Activated CD4-positive, alpha-beta memory T cell treated with anti-CD3 and anti-CD28 coated beads, Interleukin-2, amount 10 ng/mL, durations not matched to agents 7 days and 5 days (primary cell): ENCODE data around the gene MMD2. TPM values are rescaled to one million over a fixed set of nuclear protein-coding genes. Genes with fewer than 3 reads are reported as not detected.
"Not testable (repeated sequence)": the region's sequence is repeated elsewhere in the genome, so short reads cannot be mapped to it uniquely, and the experiment has no call there.

ENCODE experiments used
- CTCF ChIA-PET: fragments of 350-600 bp; sonication (Branson Sonifier 250); formaldehyde crosslinking; loops from one replicate; lab custom pipeline; 2021; ENCODE audit warnings: antibody characterized with exemption, inconsistent platforms; lab: Charles Lee
- POLR2A ChIA-PET: fragments of 350-600 bp; sonication (Branson Sonifier 250); formaldehyde crosslinking; loops from one replicate; lab custom pipeline; 2021; ENCODE audit warnings: antibody characterized with exemption; lab: Charles Lee
- DNase-seq: peaks from one replicate; pipeline ENCODE4 v3.0.0-alpha.2; 2020
- H3K27ac Mint-ChIP-seq: one replicate; pipeline ENCODE4 v1.8.0; 2021; ENCODE audit warnings: mild to moderate bottlenecking, mixed read lengths
- H3K27me3 Mint-ChIP-seq: one replicate; pipeline ENCODE4 v1.8.0; 2021; ENCODE audit warnings: mixed read lengths
- H3K36me3 Mint-ChIP-seq: one replicate; pipeline ENCODE4 v1.8.0; 2021; ENCODE audit warnings: low read depth, mixed read lengths
- H3K4me1 Mint-ChIP-seq: one replicate; pipeline ENCODE4 v1.8.0; 2021; ENCODE audit warnings: mixed read lengths
- H3K4me3 Mint-ChIP-seq: one replicate; pipeline ENCODE4 v1.8.0; 2021; ENCODE audit warnings: mild to moderate bottlenecking, mixed read lengths
- H3K9me3 Mint-ChIP-seq: one replicate; pipeline ENCODE4 v1.8.0; 2021; ENCODE audit warnings: mixed read lengths
- total RNA-seq, 2 experiments: library from RNA; stranded (reverse); gene quantifications; one replicate each; pipeline ENCODE4 v1.2.3, GENCODE V29; 2021

Gene MMD2
- not detected for total RNA-seq

- H3K27me3 Mint-ChIP-seq: peaks cover 16% of the 10 kb centered on the region
- no peak for DNase-seq
- H3K36me3 Mint-ChIP-seq: no peaks in the 10 kb centered on the region
- no peaks in the 10 kb centered on the region for H3K9me3 Mint-ChIP-seq
- H3K4me1 Mint-ChIP-seq: peaks cover 3% of the 10 kb centered on the region
- H3K4me3 Mint-ChIP-seq: no peak within 1 kb of the TSS
- no peak within 1 kb of the TSS for H3K27ac Mint-ChIP-seq
- POLR2A ChIA-PET: no interaction called here
- CTCF ChIA-PET: no interaction called here
Measured at GRCh38 chr7:4958477-4959301, at the start of gene MMD2. MMD2 (minus strand) TSS chr7:4959187; CDS start chr7:4959017, 170 bp downstream.

GRCh38 chr7:5005066-5005465, 46.1 kb upstream of the MMD2 start:
- Mint-ChIP-seq H3K27ac (no peak overlapping the region), H3K4me1 (no peaks in the 10 kb centered on the region), H3K9me3 (peaks cover 1% of the 10 kb centered on the region), H3K4me3 (no peak overlapping the region), H3K36me3 (peaks cover 31% of the 10 kb centered on the region), H3K27me3 (no peaks in the 10 kb centered on the region)
- POLR2A ChIA-PET: no interaction called here
- CTCF ChIA-PET: no interaction called here
- no peak for DNase-seq

GRCh38 chr7:5001911-5002310, 42.9 kb upstream of the MMD2 start:
- Mint-ChIP-seq H3K36me3 (peaks cover 25% of the 10 kb centered on the region), H3K27ac (no peak overlapping the region), H3K4me3 (no peak overlapping the region), H3K9me3 (no peaks in the 10 kb centered on the region), H3K27me3 (no peaks in the 10 kb centered on the region), H3K4me1 (no peaks in the 10 kb centered on the region)
- ChIA-PET POLR2A (no interaction called here), CTCF (no interaction called here)
- DNase-seq: no peak

GRCh38 chr7:5001003-5001402, 42.0 kb upstream of the MMD2 start:
- peaks cover 25% of the 10 kb centered on the region for H3K36me3 Mint-ChIP-seq
- H3K27me3 Mint-ChIP-seq: no peaks in the 10 kb centered on the region
- H3K27ac Mint-ChIP-seq: no peak overlapping the region
- no peak overlapping the region for H3K4me3 Mint-ChIP-seq
- ChIA-PET POLR2A (no interaction called here), CTCF (interaction anchor here (3.1 kb wide), 1 partner anchor 27 kb away, joined by 12 read pairs; no protein-coding TSS in a partner anchor)
- DNase-seq: no peak
- no peaks in the 10 kb centered on the region for H3K9me3 Mint-ChIP-seq
- no peaks in the 10 kb centered on the region for H3K4me1 Mint-ChIP-seq

GRCh38 chr7:4999369-4999950, 40.5 kb upstream of the MMD2 start:
- CTCF ChIA-PET: interaction anchor here (1.2 to 3.1 kb wide), 2 partner anchors 25 to 86 kb away, joined by 4 to 12 read pairs; no protein-coding TSS in a partner anchor
- Mint-ChIP-seq H3K36me3 (peaks cover 24% of the 10 kb centered on the region), H3K4me3 (no peak overlapping the region), H3K27me3 (no peaks in the 10 kb centered on the region), H3K4me1 (no peaks in the 10 kb centered on the region), H3K27ac (no peak overlapping the region), H3K9me3 (no peaks in the 10 kb centered on the region)
- no peak for DNase-seq
- POLR2A ChIA-PET: no interaction called here

GRCh38 chr7:4998910-4999309, 39.9 kb upstream of the MMD2 start:
- Mint-ChIP-seq H3K4me1 (no peaks in the 10 kb centered on the region), H3K27ac (no peak overlapping the region), H3K27me3 (no peaks in the 10 kb centered on the region), H3K9me3 (no peaks in the 10 kb centered on the region), H3K4me3 (no peak overlapping the region), H3K36me3 (peaks cover 22% of the 10 kb centered on the region)
- no peak for DNase-seq
- POLR2A ChIA-PET: no interaction called here
- CTCF ChIA-PET: interaction anchor here (1.2 to 3.1 kb wide), 2 partner anchors 25 to 86 kb away, joined by 4 to 12 read pairs; no protein-coding TSS in a partner anchor

GRCh38 chr7:4998244-4998643, 39.3 kb upstream of the MMD2 start:
- CTCF ChIA-PET: interaction anchor here (1.2 kb wide), 1 partner anchor 87 kb away, joined by 4 read pairs; no protein-coding TSS in a partner anchor
- H3K36me3 Mint-ChIP-seq: peaks cover 25% of the 10 kb centered on the region
- POLR2A ChIA-PET: no interaction called here
- no peaks in the 10 kb centered on the region for H3K9me3 Mint-ChIP-seq
- no peaks in the 10 kb centered on the region for H3K27me3 Mint-ChIP-seq
- no peak for DNase-seq
- H3K27ac Mint-ChIP-seq: no peak overlapping the region
- no peaks in the 10 kb centered on the region for H3K4me1 Mint-ChIP-seq
- H3K4me3 Mint-ChIP-seq: no peak overlapping the region

GRCh38 chr7:4996696-4997222, 37.8 kb upstream of the MMD2 start:
- Mint-ChIP-seq H3K4me3 (no peak overlapping the region), H3K4me1 (no peaks in the 10 kb centered on the region)
- POLR2A ChIA-PET: interaction anchor here (0.6 kb wide), 1 partner anchor 18 kb away, joined by 3 read pairs; no protein-coding TSS in a partner anchor

GRCh38 chr7:4995429-4995969, 36.5 kb upstream of the MMD2 start:
- Mint-ChIP-seq H3K4me1 (no peaks in the 10 kb centered on the region), H3K36me3 (peaks cover 20% of the 10 kb centered on the region), H3K27me3 (no peaks in the 10 kb centered on the region), H3K9me3 (no peaks in the 10 kb centered on the region), H3K4me3 (no peak overlapping the region), H3K27ac (no peak overlapping the region)
- no peak for DNase-seq
- POLR2A ChIA-PET: no interaction called here
- CTCF ChIA-PET: no interaction called here

More at GRCh38 chr7:4996696-4997222, 37.8 kb upstream of the MMD2 start:
- Mint-ChIP-seq H3K27ac (no peak overlapping the region), H3K36me3 (peaks cover 22% of the 10 kb centered on the region), H3K9me3 (no peaks in the 10 kb centered on the region), H3K27me3 (no peaks in the 10 kb centered on the region)
- no peak for DNase-seq
- CTCF ChIA-PET: no interaction called here

- POLR2A ChIA-PET: no interaction called here
- CTCF ChIA-PET: no interaction called here
Measured at GRCh38 chr7:4993471-4993870, 34.5 kb upstream of the MMD2 start.

GRCh38 chr7:4982741-4983140, 23.8 kb upstream of the MMD2 start:
- peaks cover 10% of the 10 kb centered on the region for H3K4me1 Mint-ChIP-seq
- H3K27ac Mint-ChIP-seq, POLR2A ChIA-PET, H3K4me3 Mint-ChIP-seq, H3K9me3 Mint-ChIP-seq, H3K27me3 Mint-ChIP-seq, DNase-seq: not testable (repeated sequence)
- peaks cover 78% of the 10 kb centered on the region for H3K36me3 Mint-ChIP-seq
- CTCF ChIA-PET: interaction anchor here (0.5 to 1.5 kb wide), 2 partner anchors 9 to 316 kb away, joined by 3 to 15 read pairs; no protein-coding TSS in a partner anchor

More at GRCh38 chr7:4993471-4993870, 34.5 kb upstream of the MMD2 start:
- Mint-ChIP-seq H3K4me3 (no peak overlapping the region), H3K27me3 (no peaks in the 10 kb centered on the region), H3K4me1 (no peaks in the 10 kb centered on the region), H3K27ac (no peak overlapping the region), H3K9me3 (no peaks in the 10 kb centered on the region), H3K36me3 (peaks cover 24% of the 10 kb centered on the region)
- DNase-seq: no peak

- H3K9me3 Mint-ChIP-seq, CTCF ChIA-PET, H3K4me3 Mint-ChIP-seq, DNase-seq, H3K27me3 Mint-ChIP-seq, POLR2A ChIA-PET, H3K27ac Mint-ChIP-seq: not testable (repeated sequence)
- peaks cover 78% of the 10 kb centered on the region for H3K36me3 Mint-ChIP-seq
- H3K4me1 Mint-ChIP-seq: peaks cover 11% of the 10 kb centered on the region
Measured at GRCh38 chr7:4981295-4981890, 22.4 kb upstream of the MMD2 start.
